22Rv1 (cell line): Measurements from ENCODE around the gene AHCYL1.

Experiments
- H3K27ac ChIP-seq: fragments of 450-650 bp; 2 replicates; pipeline ENCODE4 v1.5.1; 2017
- CTCF ChIP-seq: fragments of 450-650 bp; IDR thresholded peaks from 2 replicates; pipeline ENCODE4 v1.5.1; 2017; ENCODE audit warnings: mild to moderate bottlenecking
- ZFX ChIP-seq: fragments of 450-650 bp; IDR thresholded peaks from 2 replicates; pipeline ENCODE4 v1.6.1; 2017; ENCODE audit warnings: antibody characterized with exemption, borderline replicate concordance

The AHCYL1 gene

DNA sequence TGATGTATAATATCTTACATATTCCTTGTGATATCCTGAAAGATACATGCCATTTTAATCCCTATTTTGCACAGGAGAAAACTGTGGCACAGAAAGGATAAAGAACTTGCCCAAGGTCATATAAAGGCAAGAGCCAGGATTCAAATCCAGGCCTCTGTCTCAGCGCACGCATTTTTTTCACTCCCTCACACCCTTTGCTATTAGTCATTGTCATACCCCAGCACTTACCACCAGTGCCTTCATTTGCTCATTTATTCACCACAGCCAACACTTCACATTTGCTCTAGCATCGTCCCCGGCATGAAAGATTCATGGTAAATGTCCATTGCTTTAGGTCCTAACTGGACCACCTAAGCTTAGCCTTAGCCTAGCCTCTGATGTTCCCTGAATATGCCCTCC lies 71.7 kb downstream of the AHCYL1 start:
- TF ChIP-seq ZFX (no peak), CTCF (no peak)
- H3K27ac ChIP-seq: no peak overlapping the region

- TF ChIP-seq ZFX (no peak), CTCF (no peak)
- H3K27ac ChIP-seq: no peak overlapping the region
Observed at GRCh38 chr1:110056776-110057175, 72.2 kb downstream of the AHCYL1 start.

DNA sequence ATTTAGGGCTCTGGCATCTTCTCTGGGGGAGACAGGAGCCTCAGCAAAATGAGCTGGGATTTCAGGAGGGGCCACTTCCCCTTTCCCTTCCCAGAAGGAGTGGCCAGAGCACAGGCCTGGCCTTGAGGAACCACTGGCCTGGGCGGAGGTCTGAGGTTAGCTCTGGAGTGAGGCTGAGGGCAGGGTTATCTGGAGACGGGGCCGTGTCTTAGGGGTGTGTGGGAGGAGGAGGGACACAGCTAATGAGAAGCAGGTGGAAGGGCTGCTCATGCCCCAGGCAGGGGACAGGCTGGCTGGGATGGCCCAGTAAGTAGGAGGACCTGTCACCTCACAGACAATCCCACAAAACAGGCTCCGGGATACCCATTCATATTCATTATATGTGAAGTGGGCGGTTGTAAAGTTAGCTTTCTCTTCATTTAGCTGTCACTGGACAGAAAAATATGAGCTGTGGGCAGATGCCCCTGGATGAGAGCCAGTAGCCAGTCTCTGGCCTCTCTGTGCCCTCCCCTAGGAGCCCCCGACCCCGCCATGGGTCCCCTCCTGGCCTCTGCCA lies 73.5 kb downstream of the AHCYL1 start:
- no peak overlapping the region for H3K27ac ChIP-seq
- TF ChIP-seq ZFX (no peak), CTCF (no peak)

DNA sequence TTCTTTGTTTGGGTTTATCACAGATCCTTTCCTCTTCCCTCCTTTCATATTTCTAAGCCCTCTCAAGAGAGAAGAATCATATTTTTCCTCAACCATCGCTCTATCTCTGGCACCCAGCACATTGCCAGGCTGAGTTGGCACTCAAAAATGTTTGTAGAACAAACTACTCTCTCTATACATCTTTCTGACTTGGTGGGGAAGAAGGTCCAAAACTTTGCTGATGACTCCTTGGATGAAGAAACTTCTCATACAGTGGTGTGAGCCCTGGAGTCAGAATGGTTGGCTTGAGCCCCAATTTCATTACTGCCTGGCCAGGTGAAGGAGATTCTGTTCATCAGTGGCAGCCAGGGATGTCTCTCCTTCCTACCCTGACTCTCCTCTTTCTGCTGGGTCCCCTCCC lies 74.0 kb downstream of the AHCYL1 start:
- H3K27ac ChIP-seq: no peak overlapping the region
- TF ChIP-seq CTCF: no peak
- no peak for TF ChIP-seq ZFX

DNA sequence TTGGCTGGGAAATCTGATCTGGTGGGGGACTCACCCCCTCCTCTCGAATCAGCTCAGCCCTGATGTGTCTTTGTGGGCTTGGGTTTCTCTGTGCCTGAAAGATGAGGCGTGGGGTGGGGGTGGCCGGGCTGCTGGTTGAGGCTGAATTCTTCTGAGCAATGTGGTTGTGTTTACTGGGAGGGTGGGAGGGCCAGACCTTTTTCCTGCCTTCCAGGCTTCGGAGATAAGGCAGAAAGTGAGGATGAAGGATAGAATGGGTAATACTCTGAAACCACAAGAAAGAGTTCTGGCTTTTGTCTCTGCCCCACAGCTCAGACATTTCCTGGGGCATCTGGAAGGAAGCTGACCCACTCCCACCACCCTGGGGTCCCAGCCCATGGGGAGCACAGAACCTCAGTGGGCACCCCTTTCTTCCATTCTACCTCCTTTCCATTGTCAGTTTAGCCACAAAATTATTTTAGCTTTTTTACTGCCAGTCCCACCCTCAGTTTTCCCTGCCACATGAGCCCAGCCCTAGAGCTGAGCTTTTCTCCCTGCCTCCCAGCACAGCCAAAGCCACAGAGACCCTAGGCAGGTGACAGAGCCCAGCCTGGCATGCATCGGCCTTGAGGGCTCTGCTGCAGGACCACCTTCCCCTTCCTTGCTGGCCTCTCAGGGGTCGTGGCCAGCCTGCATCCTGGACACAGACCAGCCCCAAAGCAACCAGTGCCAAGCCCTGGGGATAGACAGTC lies 74.7 kb downstream of the AHCYL1 start:
- no peak for TF ChIP-seq ZFX
- TF ChIP-seq CTCF: no peak
- H3K27ac ChIP-seq: no peak overlapping the region

DNA sequence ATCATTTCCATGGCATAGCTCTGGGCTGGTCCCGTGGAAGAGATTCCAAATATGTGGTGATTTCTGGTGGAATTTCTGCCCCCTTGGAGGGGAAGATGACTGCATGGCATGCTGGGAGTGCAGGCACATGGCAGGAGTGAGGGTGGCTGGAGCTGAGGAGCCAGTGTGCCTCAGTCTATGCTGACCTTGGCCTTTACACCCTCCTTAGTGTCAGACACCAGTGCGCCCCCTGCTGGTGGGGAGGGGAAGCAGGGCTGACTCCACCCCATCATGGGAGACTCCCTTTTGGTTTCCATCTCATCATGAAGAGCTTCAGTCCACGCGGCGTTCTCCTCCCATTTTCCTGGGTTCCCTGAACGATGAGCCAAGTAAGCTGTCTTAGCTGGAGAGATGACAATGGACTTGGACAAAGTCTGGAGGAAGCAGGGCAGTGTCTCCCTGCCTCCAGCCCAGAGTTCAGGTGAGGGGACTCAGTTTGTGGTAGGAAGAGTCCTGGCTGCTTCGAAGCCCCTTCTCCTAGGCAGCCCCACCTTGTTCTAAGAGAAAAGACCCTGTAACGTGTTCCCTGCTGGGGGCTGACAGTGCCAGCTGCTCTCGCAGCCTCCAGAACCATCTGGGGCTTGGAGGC lies 75.6 kb downstream of the AHCYL1 start:
- H3K27ac ChIP-seq: no peak overlapping the region
- no peak for TF ChIP-seq ZFX
- TF ChIP-seq CTCF: peak; percentile 94

DNA sequence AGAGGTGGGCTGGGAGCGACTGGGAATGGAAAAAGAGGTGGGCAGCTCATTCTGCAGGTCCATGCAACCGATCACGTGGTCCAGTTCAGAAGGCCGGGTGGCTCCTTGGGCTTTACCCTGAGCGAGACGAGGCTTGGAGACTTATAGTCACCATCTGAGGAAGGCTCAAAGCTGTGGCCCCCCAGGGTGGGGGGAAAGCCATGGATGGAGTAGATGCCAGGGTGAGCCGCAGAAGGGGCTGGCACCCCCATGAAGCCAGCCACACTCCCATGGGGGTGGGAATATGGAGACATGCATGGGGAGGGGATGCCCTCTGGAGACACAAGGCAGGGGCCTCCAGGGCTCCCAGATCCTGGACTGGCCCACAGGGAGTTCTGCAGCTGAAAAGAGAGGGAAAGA lies 76.1 kb downstream of the AHCYL1 start:
- no peak overlapping the region for H3K27ac ChIP-seq
- TF ChIP-seq CTCF: no peak
- no peak for TF ChIP-seq ZFX
